ENCODE measurements around the gene KBTBD8.
A peak's percentile ranks its signal among the peaks of the same experiment; 100 is the strongest.

Gene KBTBD8

GRCh38 chr3:66958067-66958466 lies 40.0 kb upstream of the KBTBD8 start:
- H3K27ac ChIP-seq: no peak overlapping the region
- TF ChIP-seq CTCF (conservative IDR thresholded peaks at IDR 0.05): no peak

- H3K27ac ChIP-seq: no peak overlapping the region
- TF ChIP-seq CTCF (conservative IDR thresholded peaks at IDR 0.05): no peak
These were observed 35.4 kb upstream of the KBTBD8 start for GRCh38 chr3:66962664-66963063.

GRCh38 chr3:66971245-66971644 lies 26.9 kb upstream of the KBTBD8 start:
- no peak for TF ChIP-seq CTCF (conservative IDR thresholded peaks at IDR 0.05)
- no peak overlapping the region for H3K27ac ChIP-seq

- H3K27ac ChIP-seq: no peak overlapping the region
These were observed 26.1 kb upstream of the KBTBD8 start for GRCh38 chr3:66971891-66972551.

GRCh38 chr3:66980791-66981190 lies 17.3 kb upstream of the KBTBD8 start:
- no peak for TF ChIP-seq CTCF (conservative IDR thresholded peaks at IDR 0.05)

More at GRCh38 chr3:66971891-66972551, 26.1 kb upstream of the KBTBD8 start:
- peak; percentile 97 for TF ChIP-seq CTCF (conservative IDR thresholded peaks at IDR 0.05)

GRCh38 chr3:66983101-66983500 lies 15.0 kb upstream of the KBTBD8 start:
- no peak overlapping the region for H3K27ac ChIP-seq
- no peak; the same call in 1 of the 2 replicates for TF ChIP-seq CTCF (conservative IDR thresholded peaks at IDR 0.05)

More at GRCh38 chr3:66980791-66981190, 17.3 kb upstream of the KBTBD8 start:
- H3K27ac ChIP-seq: no peak overlapping the region

- TF ChIP-seq CTCF (conservative IDR thresholded peaks at IDR 0.05): no peak
- no peak overlapping the region for H3K27ac ChIP-seq
These were observed 12.7 kb upstream of the KBTBD8 start for GRCh38 chr3:66985336-66985920.
